ENCODE results near the gene SF3B6. TPM values are rescaled to one million over a fixed set of nuclear protein-coding genes. Genes with fewer than 3 reads are reported as not detected.
"Not testable (repeated sequence)": the region's sequence is repeated elsewhere in the genome, so short reads cannot be mapped to it uniquely, and the experiment has no call there.

Gene SF3B6
- total RNA-seq, 3 donors from 2014 or later, result 91.7 to 125 (median 110) TPM

DNA sequence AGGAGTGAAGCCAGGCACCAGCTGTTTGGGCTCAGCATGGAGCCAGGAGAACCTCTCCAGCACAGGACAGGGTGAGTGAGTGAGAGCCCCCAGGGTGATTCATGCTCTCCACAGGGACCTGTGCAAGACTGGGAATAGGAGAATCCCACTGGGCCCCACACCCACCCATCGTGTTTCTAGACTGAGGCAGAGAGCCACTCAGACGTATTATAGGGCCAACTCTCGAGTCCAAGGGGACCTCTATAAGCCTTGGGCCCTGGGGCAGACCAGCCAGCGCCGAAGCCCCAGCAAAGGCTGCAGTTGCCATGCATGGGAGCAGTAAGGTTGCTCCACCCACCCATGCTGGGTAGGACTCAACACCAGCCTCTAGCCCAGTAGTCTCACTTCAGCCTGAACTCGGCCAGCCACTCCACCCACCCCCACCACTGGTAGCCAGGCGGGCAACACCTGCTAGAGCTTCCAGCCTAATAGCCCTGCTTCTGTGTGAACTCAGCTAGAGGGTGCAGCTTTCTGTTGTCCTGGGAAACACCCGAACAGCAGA lies 28.1 kb upstream of the SF3B6 start:
- no peaks in the 10 kb centered on the region for H3K36me3 ChIP-seq
- no peaks in the 10 kb centered on the region for H3K9me3 ChIP-seq
- TF ChIP-seq POLR2AphosphoS5 (IDR thresholded peaks at IDR 0.05), result no peak
- no peak for TF ChIP-seq POLR2A (IDR thresholded peaks at IDR 0.05)
- TF ChIP-seq, protein P1, sequence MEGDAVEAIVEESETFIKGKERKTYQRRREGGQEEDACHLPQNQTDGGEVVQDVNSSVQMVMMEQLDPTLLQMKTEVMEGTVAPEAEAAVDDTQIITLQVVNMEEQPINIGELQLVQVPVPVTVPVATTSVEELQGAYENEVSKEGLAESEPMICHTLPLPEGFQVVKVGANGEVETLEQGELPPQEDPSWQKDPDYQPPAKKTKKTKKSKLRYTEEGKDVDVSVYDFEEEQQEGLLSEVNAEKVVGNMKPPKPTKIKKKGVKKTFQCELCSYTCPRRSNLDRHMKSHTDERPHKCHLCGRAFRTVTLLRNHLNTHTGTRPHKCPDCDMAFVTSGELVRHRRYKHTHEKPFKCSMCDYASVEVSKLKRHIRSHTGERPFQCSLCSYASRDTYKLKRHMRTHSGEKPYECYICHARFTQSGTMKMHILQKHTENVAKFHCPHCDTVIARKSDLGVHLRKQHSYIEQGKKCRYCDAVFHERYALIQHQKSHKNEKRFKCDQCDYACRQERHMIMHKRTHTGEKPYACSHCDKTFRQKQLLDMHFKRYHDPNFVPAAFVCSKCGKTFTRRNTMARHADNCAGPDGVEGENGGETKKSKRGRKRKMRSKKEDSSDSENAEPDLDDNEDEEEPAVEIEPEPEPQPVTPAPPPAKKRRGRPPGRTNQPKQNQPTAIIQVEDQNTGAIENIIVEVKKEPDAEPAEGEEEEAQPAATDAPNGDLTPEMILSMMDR (IDR thresholded peaks at IDR 0.05), result no peak
- H3K4me3 ChIP-seq, result no peak overlapping the region
- H3K27me3 ChIP-seq, result no peaks in the 10 kb centered on the region
- intact Hi-C loops (cut with DNase I; ENCODE audit: low total_unique reads), result no loop called here
- H3K4me1 ChIP-seq, result no peaks in the 10 kb centered on the region
- H3K27ac ChIP-seq, result no peak overlapping the region
- DNase-seq (ENCODE audit: low spot score in 2 of 2), result no peak

DNA sequence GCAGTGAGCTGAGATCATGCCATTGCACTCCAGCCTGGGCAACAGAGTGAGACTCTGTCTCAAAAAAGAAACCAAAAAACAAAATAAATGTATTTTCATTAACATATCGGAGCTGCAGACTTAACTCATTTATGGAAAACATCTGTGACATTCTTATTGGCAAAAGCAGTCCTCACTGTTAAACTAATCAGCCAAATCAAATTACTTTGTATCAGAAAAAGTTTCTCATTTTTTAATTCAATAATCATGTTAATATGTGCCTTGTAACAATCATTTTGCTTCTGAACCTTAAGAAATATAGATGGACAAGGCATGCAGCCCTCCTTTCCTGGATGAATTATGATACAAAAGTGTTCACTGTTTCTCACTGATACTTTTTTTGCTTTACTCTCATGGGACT lies 26.6 kb upstream of the SF3B6 start:
- DNase-seq (ENCODE audit: low spot score in 2 of 2), result no peak
- TF ChIP-seq POLR2A (IDR thresholded peaks at IDR 0.05) (no peak), POLR2AphosphoS5 (IDR thresholded peaks at IDR 0.05) (no peak)
- TF ChIP-seq, protein P1 (IDR thresholded peaks at IDR 0.05), result no peak
- no peak overlapping the region for H3K4me3 ChIP-seq
- H3K4me1 ChIP-seq, result no peaks in the 10 kb centered on the region
- no peaks in the 10 kb centered on the region for H3K9me3 ChIP-seq
- H3K27me3 ChIP-seq, result no peaks in the 10 kb centered on the region
- H3K36me3 ChIP-seq, result no peaks in the 10 kb centered on the region
- intact Hi-C loops (cut with DNase I; ENCODE audit: low total_unique reads), result no loop called here
- no peak overlapping the region for H3K27ac ChIP-seq

DNA sequence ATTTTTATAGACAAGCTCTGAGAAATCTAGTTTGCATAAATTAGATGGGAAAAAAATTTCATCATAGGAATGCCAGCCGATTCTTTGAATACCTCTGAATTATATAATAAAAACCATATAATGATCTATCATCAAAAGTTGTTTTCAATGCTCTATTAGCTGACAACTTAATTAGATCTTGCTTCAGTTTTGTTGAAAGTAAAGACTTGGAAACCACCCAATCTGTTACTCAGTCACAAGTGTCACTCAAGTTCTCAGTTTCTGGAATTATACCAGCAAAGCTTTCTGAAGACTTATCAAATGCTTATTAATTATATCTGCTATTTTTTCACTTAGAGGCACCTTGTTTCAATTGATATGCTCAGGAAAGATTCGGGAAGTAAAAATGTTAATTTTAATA lies 25.9 kb upstream of the SF3B6 start:
- Histone ChIP-seq H3K9me3 (no peaks in the 10 kb centered on the region), H3K4me3 (no peak overlapping the region), H3K27ac (no peak overlapping the region), H3K4me1 (no peaks in the 10 kb centered on the region), H3K36me3 (no peaks in the 10 kb centered on the region), H3K27me3 (no peaks in the 10 kb centered on the region)
- TF ChIP-seq POLR2A (IDR thresholded peaks at IDR 0.05) (no peak), POLR2AphosphoS5 (IDR thresholded peaks at IDR 0.05) (no peak)
- TF ChIP-seq, protein P1 (IDR thresholded peaks at IDR 0.05), result no peak
- intact Hi-C loops (cut with DNase I; ENCODE audit: low total_unique reads), result no loop called here
- no peak for DNase-seq (ENCODE audit: low spot score in 2 of 2)

DNA sequence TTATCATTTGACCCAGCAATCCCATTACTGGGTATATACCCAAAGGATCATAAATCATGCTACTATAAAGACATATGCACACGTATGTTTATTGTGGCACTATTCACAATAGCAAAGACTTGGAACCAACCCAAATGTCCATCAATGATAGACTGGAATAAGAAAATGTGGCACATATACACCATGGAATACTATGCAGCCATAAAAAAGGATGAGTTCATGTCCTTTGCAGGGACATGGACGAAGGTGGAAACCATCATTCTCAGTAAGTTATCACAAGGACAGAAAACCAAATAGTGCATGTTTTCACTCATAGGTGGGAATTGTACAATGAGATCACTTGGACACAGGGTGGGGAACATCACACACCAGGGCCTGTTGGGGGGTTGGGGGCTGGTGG lies 24.6 kb upstream of the SF3B6 start:
- H3K4me3 ChIP-seq; H3K4me1 ChIP-seq; H3K9me3 ChIP-seq; DNase-seq (ENCODE audit: low spot score in 2 of 2); H3K27ac ChIP-seq; H3K27me3 ChIP-seq; H3K36me3 ChIP-seq; intact Hi-C loops (cut with DNase I; ENCODE audit: low total_unique reads): not testable (repeated sequence)

DNA sequence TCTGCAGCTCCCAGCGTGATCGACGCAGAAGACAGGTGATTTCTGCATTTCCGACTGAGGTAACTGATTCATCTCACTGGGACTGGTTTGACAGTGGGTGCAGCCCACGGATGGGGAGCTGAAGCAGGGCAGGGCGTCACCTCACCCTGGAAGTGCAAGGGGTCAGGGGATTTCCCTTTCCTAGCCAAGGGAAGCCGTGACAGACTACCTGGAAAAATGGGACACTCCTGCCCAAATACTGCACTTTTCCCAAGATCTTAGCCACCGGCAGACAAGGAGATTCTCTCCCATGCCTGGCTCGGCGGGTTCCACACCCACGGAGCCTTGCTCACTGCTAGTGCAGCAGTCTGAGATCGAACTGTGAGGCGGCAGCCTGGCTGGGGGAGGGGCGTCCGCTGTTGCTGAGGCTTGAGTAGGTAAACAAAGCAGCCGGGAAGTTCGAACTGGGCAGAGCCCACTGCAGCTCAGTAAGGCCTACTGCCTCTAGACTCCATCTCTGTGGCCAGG lies 19.1 kb upstream of the SF3B6 start:
- H3K4me1 ChIP-seq; DNase-seq (ENCODE audit: low spot score in 2 of 2); H3K27ac ChIP-seq; H3K4me3 ChIP-seq; H3K27me3 ChIP-seq; H3K9me3 ChIP-seq; H3K36me3 ChIP-seq; intact Hi-C loops (cut with DNase I; ENCODE audit: low total_unique reads): not testable (repeated sequence)

DNA sequence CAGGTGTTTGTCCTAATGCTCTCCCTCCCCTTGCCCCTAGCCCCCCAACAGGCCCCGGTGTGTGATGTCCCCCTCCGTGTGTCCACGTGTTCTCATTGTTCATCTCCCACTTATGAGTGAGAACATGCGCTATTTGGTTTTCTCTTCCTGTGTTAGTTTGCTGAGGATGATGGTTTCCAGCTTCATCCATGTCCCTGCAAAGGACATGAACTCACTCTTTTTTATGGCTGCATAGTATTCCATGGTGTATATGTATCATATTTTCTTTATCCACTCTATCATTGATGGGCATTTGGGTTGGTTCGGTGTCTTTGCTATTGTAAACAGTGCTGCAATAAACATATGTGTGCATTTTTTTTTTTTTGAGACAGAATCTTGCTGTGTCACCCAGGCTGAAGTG lies 17.1 kb upstream of the SF3B6 start:
- H3K9me3 ChIP-seq; H3K27me3 ChIP-seq; H3K4me1 ChIP-seq; H3K36me3 ChIP-seq; DNase-seq (ENCODE audit: low spot score in 2 of 2); H3K4me3 ChIP-seq; intact Hi-C loops (cut with DNase I; ENCODE audit: low total_unique reads); H3K27ac ChIP-seq: not testable (repeated sequence)

DNA sequence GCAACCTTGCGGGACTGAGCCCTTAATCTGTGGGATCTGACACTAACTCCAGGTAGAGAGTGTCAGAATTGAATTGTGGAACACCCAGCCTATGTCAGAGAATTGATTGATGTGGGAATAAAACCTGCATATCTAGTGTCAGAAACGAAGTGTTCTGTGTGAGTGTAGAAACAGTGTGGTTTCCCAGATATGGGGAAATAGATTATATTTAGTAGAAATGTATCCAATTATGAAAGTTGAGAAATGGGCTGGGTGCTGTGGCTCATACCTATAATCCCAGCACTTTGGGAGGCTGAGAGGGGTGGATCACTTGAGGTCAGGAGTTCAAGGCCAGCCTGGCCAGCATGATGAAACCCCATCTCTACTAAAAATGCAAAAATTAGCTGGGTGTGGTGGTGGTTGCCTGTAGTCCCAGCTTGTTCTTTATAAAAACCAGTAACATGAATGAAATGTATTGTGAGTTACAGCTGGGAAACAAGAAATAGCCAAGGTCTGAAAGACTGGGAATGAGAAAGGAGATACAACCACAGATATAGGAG lies 12.8 kb upstream of the SF3B6 start:
- Histone ChIP-seq H3K27me3 (no peaks in the 10 kb centered on the region), H3K27ac (no peak overlapping the region), H3K4me3 (no peak overlapping the region), H3K4me1 (no peaks in the 10 kb centered on the region), H3K9me3 (no peaks in the 10 kb centered on the region), H3K36me3 (no peaks in the 10 kb centered on the region)
- intact Hi-C loops (cut with DNase I; ENCODE audit: low total_unique reads), result no loop called here
- TF ChIP-seq POLR2AphosphoS5 (IDR thresholded peaks at IDR 0.05), result no peak
- TF ChIP-seq POLR2A (IDR thresholded peaks at IDR 0.05), result no peak
- TF ChIP-seq, protein P1 (IDR thresholded peaks at IDR 0.05), result no peak
- no peak for DNase-seq (ENCODE audit: low spot score in 2 of 2)

Data from breast epithelium (tissue), 4 donors.